GM12878 (cell line): Measurements from ENCODE around the gene PRRT4. TPM values are rescaled to one million over a fixed set of nuclear protein-coding genes. Genes with fewer than 3 reads are reported as not detected.

ENCODE experiments used
- BRCA1 ChIP-seq: IDR thresholded peaks from 2 replicates; pipeline ENCODE4 v1.6.1; 2011; ENCODE audit warnings: low read depth, low read length, improper control_type of control experiment
- ESRRA ChIP-seq: IDR thresholded peaks from 2 replicates; pipeline ENCODE4 v1.6.1; 2012; ENCODE audit warnings: mild to moderate bottlenecking, low read length, improper control_type of control experiment
- IKZF2 ChIP-seq, 2 experiments: fragments of 450-650 bp; IDR thresholded peaks; 2 replicates each; pipeline ENCODE4 v1.6.1; 2017; ENCODE audit warnings: mild to moderate bottlenecking in 2 of 2, moderate library complexity in 2 of 2
- PAX8 ChIP-seq: fragments of 450-650 bp; IDR thresholded peaks from 2 replicates; pipeline ENCODE4 v1.6.1; 2017; ENCODE audit warnings: mild to moderate bottlenecking, moderate library complexity
- POU2F2 ChIP-seq: IDR thresholded peaks from 3 replicates; pipeline ENCODE4 v1.6.1; 2011; ENCODE audit warnings: low read depth, mild to moderate bottlenecking, low read length, borderline replicate concordance
- SP1 ChIP-seq: IDR thresholded peaks from one replicate; pipeline ENCODE4 v1.6.1; 2011; ENCODE audit warnings: low read depth, low read length
- polyA plus RNA-seq, 11 experiments: library from polyadenylated mRNA; depleted of rRNA in 4 of 11; unstranded in 6 of 11; stranded (reverse) in 5 of 11; fragments of >200 nt; fragmentation: Nextera tagmentation in 4 of 11; fragmentation: Illumina TruSeq in 1 of 11; extraction: Ambion mirVana in 4 of 11; extraction: Trizol in 1 of 11; gene quantifications; 1 replicate in 1 of 11; 2 replicates in 10 of 11; pipeline versions ENCODE4 v1.2.1 to v1.2.3, GENCODE V29; 2011 to 2016; ENCODE audit warnings: inconsistent platforms in 2 of 11, missing spikeins in 2 of 11, low read depth in 1 of 11
- total RNA-seq, 4 experiments: library from RNA; depleted of rRNA in 3 of 4; stranded (reverse); fragments of >200 nt in 3 of 4; fragmentation: Illumina TruSeq in 1 of 4; extraction: Trizol in 1 of 4; gene quantifications; 2 replicates each; pipeline versions ENCODE4 v1.2.1 to v1.2.3, GENCODE V29; 2013 to 2021
- TF ChIP-seq, protein P1 (sequence below): fragments of 450-650 bp; IDR thresholded peaks from 2 replicates; pipeline ENCODE4 v1.6.1; 2017; ENCODE audit warnings: mild to moderate bottlenecking, low read depth, inconsistent platforms; ENCODE audit not compliant: poor library complexity, severe bottlenecking
- TF ChIP-seq, protein P2 (sequence below): fragments of 450-650 bp; conservative IDR thresholded peaks from 2 replicates; pipeline ENCODE4 v1.6.1; 2017; ENCODE audit warnings: mild to moderate bottlenecking, moderate library complexity
- TF ChIP-seq, protein P3 (sequence below): IDR thresholded peaks from 2 replicates; pipeline ENCODE4 v1.6.1; 2012; ENCODE audit warnings: low read depth, low read length, improper control_type of control experiment
- TF ChIP-seq, protein P4 (sequence below): fragments of 450-650 bp; IDR thresholded peaks from 2 replicates; pipeline ENCODE4 v1.6.1; 2018; ENCODE audit warnings: borderline replicate concordance, mild to moderate bottlenecking; ENCODE audit not compliant: partially characterized antibody
- TF ChIP-seq, protein P5 (sequence below): fragments of 450-650 bp; IDR thresholded peaks from 2 replicates; pipeline ENCODE4 v1.6.1; 2017; ENCODE audit warnings: antibody characterized with exemption, mild to moderate bottlenecking, moderate library complexity
- TF ChIP-seq, protein P6 (sequence below): fragments of 450-650 bp; IDR thresholded peaks from 2 replicates; pipeline ENCODE4 v1.6.1; 2016; ENCODE audit warnings: mild to moderate bottlenecking, moderate library complexity, borderline replicate concordance

Gene PRRT4
- total and polyA plus RNA-seq, 10 of the 15 experiments (the other 5 are each of a cell fraction or from before 2014, with no cell fraction given): not detected

DNA sequence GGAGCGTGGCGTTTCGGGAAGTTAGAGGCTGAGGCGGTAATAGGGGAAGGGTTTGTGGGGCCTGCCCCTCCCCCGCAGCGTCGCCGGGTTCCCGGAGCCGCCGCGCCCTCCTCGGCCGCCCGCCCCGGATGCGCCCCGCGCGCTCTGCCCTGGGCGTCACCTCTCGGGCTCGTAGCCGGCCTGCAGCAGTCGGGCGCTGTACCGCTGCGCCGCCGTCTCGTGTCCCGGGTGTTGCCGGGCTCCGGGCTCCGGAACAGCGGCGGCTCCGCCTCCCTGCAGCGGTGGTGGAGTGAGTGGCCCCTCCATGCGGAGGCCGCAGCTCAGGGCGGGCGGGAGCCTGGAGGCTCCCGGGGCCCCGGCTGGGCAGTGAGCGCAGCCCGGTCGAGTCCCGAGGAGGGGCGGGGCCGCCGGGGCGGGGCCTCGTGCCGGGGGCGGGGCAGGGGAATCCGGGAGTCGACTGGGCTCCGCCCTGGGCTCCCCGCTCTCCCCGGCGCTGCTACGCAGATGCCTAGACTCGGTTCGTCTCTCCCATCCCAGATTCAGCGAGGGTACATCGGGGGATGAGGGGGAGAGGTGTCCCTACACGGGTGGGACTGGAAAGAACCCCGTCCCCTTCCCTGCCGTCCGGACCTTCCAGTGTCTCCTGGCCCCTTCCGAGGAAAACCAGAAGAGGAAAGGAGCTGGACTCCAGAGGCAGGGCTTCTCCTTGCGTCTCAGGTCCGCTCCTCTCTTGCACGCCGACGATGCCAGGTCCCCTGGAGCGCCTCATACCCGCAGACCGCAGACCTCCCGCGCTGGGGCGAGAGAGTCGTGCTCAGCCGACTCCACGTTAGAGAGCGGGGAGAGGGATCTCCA is 48.3 kb upstream of the PRRT4 start, which contains the start of gene IMPDH1 (continued):
- no peak for TF ChIP-seq POU2F2
- TF ChIP-seq, protein P1, sequence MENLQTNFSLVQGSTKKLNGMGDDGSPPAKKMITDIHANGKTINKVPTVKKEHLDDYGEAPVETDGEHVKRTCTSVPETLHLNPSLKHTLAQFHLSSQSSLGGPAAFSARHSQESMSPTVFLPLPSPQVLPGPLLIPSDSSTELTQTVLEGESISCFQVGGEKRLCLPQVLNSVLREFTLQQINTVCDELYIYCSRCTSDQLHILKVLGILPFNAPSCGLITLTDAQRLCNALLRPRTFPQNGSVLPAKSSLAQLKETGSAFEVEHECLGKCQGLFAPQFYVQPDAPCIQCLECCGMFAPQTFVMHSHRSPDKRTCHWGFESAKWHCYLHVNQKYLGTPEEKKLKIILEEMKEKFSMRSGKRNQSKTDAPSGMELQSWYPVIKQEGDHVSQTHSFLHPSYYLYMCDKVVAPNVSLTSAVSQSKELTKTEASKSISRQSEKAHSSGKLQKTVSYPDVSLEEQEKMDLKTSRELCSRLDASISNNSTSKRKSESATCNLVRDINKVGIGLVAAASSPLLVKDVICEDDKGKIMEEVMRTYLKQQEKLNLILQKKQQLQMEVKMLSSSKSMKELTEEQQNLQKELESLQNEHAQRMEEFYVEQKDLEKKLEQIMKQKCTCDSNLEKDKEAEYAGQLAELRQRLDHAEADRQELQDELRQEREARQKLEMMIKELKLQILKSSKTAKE: no peak
- TF ChIP-seq, protein P2, sequence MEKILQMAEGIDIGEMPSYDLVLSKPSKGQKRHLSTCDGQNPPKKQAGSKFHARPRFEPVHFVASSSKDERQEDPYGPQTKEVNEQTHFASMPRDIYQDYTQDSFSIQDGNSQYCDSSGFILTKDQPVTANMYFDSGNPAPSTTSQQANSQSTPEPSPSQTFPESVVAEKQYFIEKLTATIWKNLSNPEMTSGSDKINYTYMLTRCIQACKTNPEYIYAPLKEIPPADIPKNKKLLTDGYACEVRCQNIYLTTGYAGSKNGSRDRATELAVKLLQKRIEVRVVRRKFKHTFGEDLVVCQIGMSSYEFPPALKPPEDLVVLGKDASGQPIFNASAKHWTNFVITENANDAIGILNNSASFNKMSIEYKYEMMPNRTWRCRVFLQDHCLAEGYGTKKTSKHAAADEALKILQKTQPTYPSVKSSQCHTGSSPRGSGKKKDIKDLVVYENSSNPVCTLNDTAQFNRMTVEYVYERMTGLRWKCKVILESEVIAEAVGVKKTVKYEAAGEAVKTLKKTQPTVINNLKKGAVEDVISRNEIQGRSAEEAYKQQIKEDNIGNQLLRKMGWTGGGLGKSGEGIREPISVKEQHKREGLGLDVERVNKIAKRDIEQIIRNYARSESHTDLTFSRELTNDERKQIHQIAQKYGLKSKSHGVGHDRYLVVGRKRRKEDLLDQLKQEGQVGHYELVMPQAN: no peak; the same call in 1 of the 2 replicates
- TF ChIP-seq, protein P3, sequence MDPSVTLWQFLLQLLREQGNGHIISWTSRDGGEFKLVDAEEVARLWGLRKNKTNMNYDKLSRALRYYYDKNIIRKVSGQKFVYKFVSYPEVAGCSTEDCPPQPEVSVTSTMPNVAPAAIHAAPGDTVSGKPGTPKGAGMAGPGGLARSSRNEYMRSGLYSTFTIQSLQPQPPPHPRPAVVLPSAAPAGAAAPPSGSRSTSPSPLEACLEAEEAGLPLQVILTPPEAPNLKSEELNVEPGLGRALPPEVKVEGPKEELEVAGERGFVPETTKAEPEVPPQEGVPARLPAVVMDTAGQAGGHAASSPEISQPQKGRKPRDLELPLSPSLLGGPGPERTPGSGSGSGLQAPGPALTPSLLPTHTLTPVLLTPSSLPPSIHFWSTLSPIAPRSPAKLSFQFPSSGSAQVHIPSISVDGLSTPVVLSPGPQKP: no peak
- TF ChIP-seq, protein P4, sequence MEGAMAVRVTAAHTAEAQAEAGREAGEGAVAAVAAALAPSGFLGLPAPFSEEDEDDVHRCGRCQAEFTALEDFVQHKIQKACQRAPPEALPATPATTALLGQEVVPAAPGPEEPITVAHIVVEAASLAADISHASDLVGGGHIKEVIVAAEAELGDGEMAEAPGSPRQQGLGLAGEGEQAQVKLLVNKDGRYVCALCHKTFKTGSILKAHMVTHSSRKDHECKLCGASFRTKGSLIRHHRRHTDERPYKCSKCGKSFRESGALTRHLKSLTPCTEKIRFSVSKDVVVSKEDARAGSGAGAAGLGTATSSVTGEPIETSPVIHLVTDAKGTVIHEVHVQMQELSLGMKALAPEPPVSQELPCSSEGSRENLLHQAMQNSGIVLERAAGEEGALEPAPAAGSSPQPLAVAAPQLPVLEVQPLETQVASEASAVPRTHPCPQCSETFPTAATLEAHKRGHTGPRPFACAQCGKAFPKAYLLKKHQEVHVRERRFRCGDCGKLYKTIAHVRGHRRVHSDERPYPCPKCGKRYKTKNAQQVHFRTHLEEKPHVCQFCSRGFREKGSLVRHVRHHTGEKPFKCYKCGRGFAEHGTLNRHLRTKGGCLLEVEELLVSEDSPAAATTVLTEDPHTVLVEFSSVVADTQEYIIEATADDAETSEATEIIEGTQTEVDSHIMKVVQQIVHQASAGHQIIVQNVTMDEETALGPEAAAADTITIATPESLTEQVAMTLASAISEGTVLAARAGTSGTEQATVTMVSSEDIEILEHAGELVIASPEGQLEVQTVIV: no peak
- TF ChIP-seq, protein P5, sequence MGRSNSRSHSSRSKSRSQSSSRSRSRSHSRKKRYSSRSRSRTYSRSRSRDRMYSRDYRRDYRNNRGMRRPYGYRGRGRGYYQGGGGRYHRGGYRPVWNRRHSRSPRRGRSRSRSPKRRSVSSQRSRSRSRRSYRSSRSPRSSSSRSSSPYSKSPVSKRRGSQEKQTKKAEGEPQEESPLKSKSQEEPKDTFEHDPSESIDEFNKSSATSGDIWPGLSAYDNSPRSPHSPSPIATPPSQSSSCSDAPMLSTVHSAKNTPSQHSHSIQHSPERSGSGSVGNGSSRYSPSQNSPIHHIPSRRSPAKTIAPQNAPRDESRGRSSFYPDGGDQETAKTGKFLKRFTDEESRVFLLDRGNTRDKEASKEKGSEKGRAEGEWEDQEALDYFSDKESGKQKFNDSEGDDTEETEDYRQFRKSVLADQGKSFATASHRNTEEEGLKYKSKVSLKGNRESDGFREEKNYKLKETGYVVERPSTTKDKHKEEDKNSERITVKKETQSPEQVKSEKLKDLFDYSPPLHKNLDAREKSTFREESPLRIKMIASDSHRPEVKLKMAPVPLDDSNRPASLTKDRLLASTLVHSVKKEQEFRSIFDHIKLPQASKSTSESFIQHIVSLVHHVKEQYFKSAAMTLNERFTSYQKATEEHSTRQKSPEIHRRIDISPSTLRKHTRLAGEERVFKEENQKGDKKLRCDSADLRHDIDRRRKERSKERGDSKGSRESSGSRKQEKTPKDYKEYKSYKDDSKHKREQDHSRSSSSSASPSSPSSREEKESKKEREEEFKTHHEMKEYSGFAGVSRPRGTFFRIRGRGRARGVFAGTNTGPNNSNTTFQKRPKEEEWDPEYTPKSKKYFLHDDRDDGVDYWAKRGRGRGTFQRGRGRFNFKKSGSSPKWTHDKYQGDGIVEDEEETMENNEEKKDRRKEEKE: peak; percentile 6; the same call in 1 of the 2 replicates
- peak; percentile 18 for TF ChIP-seq SP1
- TF ChIP-seq IKZF2 (IDR thresholded peaks at IDR 0.05): peak in 1 of 2 experiments; percentile 30; a peak in 1 of 4 replicates
- no peak for TF ChIP-seq ESRRA
- TF ChIP-seq BRCA1: no peak
- TF ChIP-seq, protein P6, sequence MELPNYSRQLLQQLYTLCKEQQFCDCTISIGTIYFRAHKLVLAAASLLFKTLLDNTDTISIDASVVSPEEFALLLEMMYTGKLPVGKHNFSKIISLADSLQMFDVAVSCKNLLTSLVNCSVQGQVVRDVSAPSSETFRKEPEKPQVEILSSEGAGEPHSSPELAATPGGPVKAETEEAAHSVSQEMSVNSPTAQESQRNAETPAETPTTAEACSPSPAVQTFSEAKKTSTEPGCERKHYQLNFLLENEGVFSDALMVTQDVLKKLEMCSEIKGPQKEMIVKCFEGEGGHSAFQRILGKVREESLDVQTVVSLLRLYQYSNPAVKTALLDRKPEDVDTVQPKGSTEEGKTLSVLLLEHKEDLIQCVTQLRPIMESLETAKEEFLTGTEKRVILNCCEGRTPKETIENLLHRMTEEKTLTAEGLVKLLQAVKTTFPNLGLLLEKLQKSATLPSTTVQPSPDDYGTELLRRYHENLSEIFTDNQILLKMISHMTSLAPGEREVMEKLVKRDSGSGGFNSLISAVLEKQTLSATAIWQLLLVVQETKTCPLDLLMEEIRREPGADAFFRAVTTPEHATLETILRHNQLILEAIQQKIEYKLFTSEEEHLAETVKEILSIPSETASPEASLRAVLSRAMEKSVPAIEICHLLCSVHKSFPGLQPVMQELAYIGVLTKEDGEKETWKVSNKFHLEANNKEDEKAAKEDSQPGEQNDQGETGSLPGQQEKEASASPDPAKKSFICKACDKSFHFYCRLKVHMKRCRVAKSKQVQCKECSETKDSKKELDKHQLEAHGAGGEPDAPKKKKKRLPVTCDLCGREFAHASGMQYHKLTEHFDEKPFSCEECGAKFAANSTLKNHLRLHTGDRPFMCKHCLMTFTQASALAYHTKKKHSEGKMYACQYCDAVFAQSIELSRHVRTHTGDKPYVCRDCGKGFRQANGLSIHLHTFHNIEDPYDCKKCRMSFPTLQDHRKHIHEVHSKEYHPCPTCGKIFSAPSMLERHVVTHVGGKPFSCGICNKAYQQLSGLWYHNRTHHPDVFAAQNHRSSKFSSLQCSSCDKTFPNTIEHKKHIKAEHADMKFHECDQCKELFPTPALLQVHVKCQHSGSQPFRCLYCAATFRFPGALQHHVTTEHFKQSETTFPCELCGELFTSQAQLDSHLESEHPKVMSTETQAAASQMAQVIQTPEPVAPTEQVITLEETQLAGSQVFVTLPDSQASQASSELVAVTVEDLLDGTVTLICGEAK: no peak
- no peak for TF ChIP-seq PAX8
